Cardiac muscle cell (in vitro differentiated cells and primary cell): Measurements from ENCODE around the gene KBTBD8. TPM values are rescaled to one million over a fixed set of nuclear protein-coding genes. Genes with fewer than 3 reads are reported as not detected.

Source experiments
- DNase-seq, 2 donors: peaks; one replicate each; pipeline versions ENCODE4 v3.0.0 to v3.0.0-alpha.2; 2010 to 2017; ENCODE audit warnings: low read depth in 1 of 2, low spot score in 1 of 2
- H3K27ac ChIP-seq: fragments of 200-600 bp; sonication (generic); 2 replicates; pipeline ENCODE4 v1.5.1; 2016
- H3K27me3 ChIP-seq: fragments of 200-600 bp; sonication (generic); 2 replicates; pipeline ENCODE4 v1.6.0; 2016; ENCODE audit warnings: control low read depth
- H3K36me3 ChIP-seq: fragments of 200-600 bp; sonication (generic); 2 replicates; pipeline ENCODE4 v1.5.1; 2016; ENCODE audit warnings: control low read depth
- H3K4me1 ChIP-seq: fragments of 200-600 bp; sonication (generic); 2 replicates; pipeline ENCODE4 v1.8.1; 2017; ENCODE audit warnings: low read depth, mild to moderate bottlenecking, mixed run types
- H3K4me3 ChIP-seq: fragments of 200-600 bp; sonication (generic); 2 replicates; pipeline ENCODE4 v1.5.1; 2016; ENCODE audit warnings: mild to moderate bottlenecking
- H3K9me3 ChIP-seq: fragments of 200-600 bp; sonication (generic); 2 replicates; pipeline ENCODE4 v1.5.1; 2017; ENCODE audit warnings: low read depth, mild to moderate bottlenecking, control low read depth
- polyA plus RNA-seq: library from polyadenylated mRNA; unstranded; fragments of >200 nt; fragmentation: Nextera tagmentation; extraction: Ambion mirVana; gene quantifications from 2 replicates; pipeline ENCODE4 v1.2.1, GENCODE V29; 2016
- total RNA-seq: library from RNA; depleted of rRNA; stranded (reverse); fragments of >200 nt; gene quantifications from 2 replicates; pipeline ENCODE4 v1.2.3, GENCODE V29; 2016
- TF ChIP-seq, protein P1 (sequence below): IDR thresholded peaks from 2 replicates; pipeline ENCODE4 v1.5.1; 2012; ENCODE audit warnings: low read depth, mild to moderate bottlenecking, low read length

Gene KBTBD8
- total and polyA plus RNA-seq, 2 experiments from 2014 or later, result 4.3 to 13.8 TPM

DNA sequence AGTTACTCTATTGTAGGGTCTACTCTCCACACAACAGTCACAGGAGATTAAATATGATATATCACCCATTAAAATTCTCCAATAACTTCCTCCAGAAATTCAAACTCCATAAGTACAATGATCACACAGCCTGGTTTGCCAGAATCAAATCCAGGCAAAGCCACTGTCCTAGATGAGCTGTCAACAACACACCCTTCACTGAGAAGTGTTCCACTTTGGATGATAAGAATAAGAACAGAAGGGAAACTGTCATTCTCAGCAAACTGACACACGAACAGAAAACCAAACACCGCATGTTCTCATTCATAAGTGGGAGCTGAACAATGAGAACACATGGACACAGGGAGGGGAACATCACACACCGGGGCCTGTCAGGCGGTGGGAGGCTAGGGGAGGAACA is 41.4 kb upstream of the KBTBD8 start:
- peak in 1 of 2 donors; percentile 9 for DNase-seq
- H3K27ac ChIP-seq, result no peak overlapping the region
- TF ChIP-seq, protein P1, sequence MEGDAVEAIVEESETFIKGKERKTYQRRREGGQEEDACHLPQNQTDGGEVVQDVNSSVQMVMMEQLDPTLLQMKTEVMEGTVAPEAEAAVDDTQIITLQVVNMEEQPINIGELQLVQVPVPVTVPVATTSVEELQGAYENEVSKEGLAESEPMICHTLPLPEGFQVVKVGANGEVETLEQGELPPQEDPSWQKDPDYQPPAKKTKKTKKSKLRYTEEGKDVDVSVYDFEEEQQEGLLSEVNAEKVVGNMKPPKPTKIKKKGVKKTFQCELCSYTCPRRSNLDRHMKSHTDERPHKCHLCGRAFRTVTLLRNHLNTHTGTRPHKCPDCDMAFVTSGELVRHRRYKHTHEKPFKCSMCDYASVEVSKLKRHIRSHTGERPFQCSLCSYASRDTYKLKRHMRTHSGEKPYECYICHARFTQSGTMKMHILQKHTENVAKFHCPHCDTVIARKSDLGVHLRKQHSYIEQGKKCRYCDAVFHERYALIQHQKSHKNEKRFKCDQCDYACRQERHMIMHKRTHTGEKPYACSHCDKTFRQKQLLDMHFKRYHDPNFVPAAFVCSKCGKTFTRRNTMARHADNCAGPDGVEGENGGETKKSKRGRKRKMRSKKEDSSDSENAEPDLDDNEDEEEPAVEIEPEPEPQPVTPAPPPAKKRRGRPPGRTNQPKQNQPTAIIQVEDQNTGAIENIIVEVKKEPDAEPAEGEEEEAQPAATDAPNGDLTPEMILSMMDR, result no peak
- H3K36me3 ChIP-seq, result no peaks in the 10 kb centered on the region
- H3K27me3 ChIP-seq, result no peaks in the 10 kb centered on the region
- H3K9me3 ChIP-seq, result no peaks in the 10 kb centered on the region
- H3K4me1 ChIP-seq, result no peaks in the 10 kb centered on the region
- H3K4me3 ChIP-seq, result no peak overlapping the region

DNA sequence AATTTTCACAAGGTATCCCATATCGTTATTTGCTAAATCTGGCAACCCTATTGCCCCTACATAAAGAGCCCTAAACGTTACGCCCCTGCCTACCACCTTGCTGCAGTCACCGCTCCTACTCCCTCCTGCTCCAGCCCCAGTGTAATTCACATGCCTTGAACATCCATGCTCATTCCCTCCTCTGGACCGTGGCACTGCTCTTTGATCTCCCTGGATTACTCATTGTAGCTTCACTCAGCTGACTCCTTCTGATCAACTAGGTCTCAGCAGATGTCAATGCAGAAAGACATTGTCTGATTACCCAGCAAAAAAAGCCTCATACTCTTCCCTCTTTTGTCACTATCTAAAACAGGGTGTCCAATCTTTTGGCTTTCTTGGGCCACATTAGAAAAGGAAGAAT is 40.7 kb upstream of the KBTBD8 start:
- TF ChIP-seq, protein P1, result no peak
- no peaks in the 10 kb centered on the region for H3K9me3 ChIP-seq
- H3K4me3 ChIP-seq, result no peak overlapping the region
- H3K36me3 ChIP-seq, result no peaks in the 10 kb centered on the region
- H3K27ac ChIP-seq, result no peak overlapping the region
- H3K27me3 ChIP-seq, result no peaks in the 10 kb centered on the region
- DNase-seq, result no peak
- H3K4me1 ChIP-seq, result no peaks in the 10 kb centered on the region

DNA sequence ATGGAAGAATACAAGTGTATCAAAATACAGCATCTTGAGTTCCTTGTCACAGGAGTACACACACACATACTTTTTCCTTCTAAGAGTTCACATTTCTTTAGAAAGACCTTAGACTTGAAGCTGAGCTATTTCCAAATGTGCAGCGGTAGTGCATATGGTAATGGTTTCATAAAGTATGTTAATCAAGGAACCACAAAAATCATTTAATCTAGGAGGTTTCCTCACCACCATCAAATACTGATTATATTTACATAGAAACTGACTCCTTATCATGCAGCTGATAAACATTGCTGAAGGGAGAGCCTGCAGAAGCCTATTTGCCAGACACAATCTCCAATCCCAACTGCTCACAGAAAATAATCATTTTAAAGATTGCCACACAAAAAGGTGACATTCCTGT is 40.0 kb upstream of the KBTBD8 start:
- DNase-seq, result no peak
- no peak overlapping the region for H3K27ac ChIP-seq
- H3K9me3 ChIP-seq, result no peaks in the 10 kb centered on the region
- no peaks in the 10 kb centered on the region for H3K27me3 ChIP-seq
- TF ChIP-seq, protein P1, result no peak
- H3K36me3 ChIP-seq, result no peaks in the 10 kb centered on the region
- no peaks in the 10 kb centered on the region for H3K4me1 ChIP-seq
- no peak overlapping the region for H3K4me3 ChIP-seq

DNA sequence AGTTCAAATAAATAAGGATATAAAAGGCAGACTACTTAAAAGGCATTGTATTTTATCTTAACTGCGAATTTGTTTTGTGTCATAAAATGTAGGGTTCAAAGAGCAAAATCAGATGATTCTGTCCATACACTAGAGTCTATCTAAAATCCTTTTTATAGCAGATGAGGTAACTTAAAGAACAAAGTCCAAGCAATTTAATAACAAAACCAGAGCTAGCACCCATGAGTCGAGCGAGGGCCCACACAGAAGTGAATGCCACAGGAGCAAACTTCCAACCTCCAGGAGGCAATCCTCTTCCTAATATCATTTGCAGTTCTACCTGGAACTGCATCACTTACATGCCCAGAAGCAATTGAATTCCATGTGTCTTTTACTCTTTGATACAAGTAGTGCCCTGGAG is 35.4 kb upstream of the KBTBD8 start:
- no peak for DNase-seq
- no peak overlapping the region for H3K4me3 ChIP-seq
- H3K9me3 ChIP-seq, result no peaks in the 10 kb centered on the region
- H3K4me1 ChIP-seq, result no peaks in the 10 kb centered on the region
- no peak overlapping the region for H3K27ac ChIP-seq
- TF ChIP-seq, protein P1, result no peak
- H3K27me3 ChIP-seq, result no peaks in the 10 kb centered on the region
- H3K36me3 ChIP-seq, result no peaks in the 10 kb centered on the region

DNA sequence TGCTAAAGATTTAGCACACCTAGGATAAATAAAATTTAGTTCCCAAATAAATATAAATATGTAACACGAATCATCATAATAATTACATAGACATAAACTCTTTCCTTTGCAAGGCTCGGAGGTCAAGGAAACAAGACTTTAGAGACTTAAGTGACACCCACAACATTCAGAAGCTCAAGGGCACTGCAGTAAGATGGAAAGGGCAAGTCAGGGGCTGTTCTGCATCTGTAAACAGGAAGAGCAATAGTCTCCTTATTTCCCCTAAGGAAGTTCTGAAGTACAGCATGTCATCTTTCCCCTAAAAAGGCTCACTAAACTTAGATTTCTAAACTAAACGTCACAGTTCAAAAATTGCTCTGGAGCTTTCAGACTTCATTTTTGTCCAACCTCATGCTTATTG is 26.9 kb upstream of the KBTBD8 start:
- Histone ChIP-seq H3K4me3 (no peak overlapping the region), H3K36me3 (no peaks in the 10 kb centered on the region), H3K9me3 (no peaks in the 10 kb centered on the region), H3K27me3 (no peaks in the 10 kb centered on the region), H3K27ac (no peak overlapping the region), H3K4me1 (no peaks in the 10 kb centered on the region)
- TF ChIP-seq, protein P1, result no peak
- DNase-seq, result no peak
